Vagina (tissue), 2 donors: Measurements from ENCODE around the gene SMIM43. TPM values are rescaled to one million over a fixed set of nuclear protein-coding genes. Genes with fewer than 3 reads are reported as not detected.

ENCODE experiments used
- DNase-seq, 2 donors: peaks; one replicate each; pipeline ENCODE4 v3.0.0-alpha.2; 2017; ENCODE audit errors: extremely low spot score in 2 of 2
- H3K27ac ChIP-seq: fragments of 200-600 bp; sonication (generic); one replicate; pipeline ENCODE4 v1.5.1; 2019
- H3K27me3 ChIP-seq: fragments of 200-600 bp; sonication (generic); one replicate; pipeline ENCODE4 v1.5.1; 2019
- H3K36me3 ChIP-seq, 2 donors: fragments of 200-600 bp; sonication (generic); one replicate each; pipeline ENCODE4 v1.5.1; 2017 to 2019
- H3K4me1 ChIP-seq: fragments of 200-600 bp; sonication (generic); one replicate; pipeline ENCODE4 v1.5.1; 2019
- H3K4me3 ChIP-seq, 2 donors: fragments of 200-600 bp; sonication (generic); 1 replicate in 1 of 2; 2 replicates in 1 of 2; pipeline ENCODE4 v1.5.1; 2016 to 2019
- H3K9me3 ChIP-seq: fragments of 200-600 bp; sonication (generic); one replicate; pipeline ENCODE4 v1.5.1; 2019
- POLR2A ChIP-seq, 2 donors: fragments of 450-650 bp; IDR thresholded peaks; one replicate each; pipeline ENCODE4 v1.6.1; 2017; ENCODE audit warnings: antibody characterized with exemption in 2 of 2, mild to moderate bottlenecking in 2 of 2, moderate library complexity in 2 of 2
- POLR2AphosphoS5 ChIP-seq, 2 donors: sonication (generic); formaldehyde crosslinking; IDR thresholded peaks; one replicate each; pipeline ENCODE4 v1.9.0; 2017; ENCODE audit warnings: antibody characterized with exemption in 2 of 2, mild to moderate bottlenecking in 2 of 2, low read depth in 1 of 2; ENCODE audit not compliant: insufficient read depth in 1 of 2
- intact Hi-C: fragments of 100-400 bp; cut with DNase I; formaldehyde crosslinking; loops from one replicate; pipeline ENCODE4 v1.15.1; 2023
- total RNA-seq: library from RNA; depleted of rRNA; stranded (reverse); fragments of >200 nt; gene quantifications from one replicate; pipeline ENCODE4 v1.2.3, GENCODE V29; 2016
- TF ChIP-seq, protein P1 (sequence below), 3 experiments: fragments of 450-650 bp in 2 of 3; fragments of 200-600 bp in 1 of 3; sonication (generic) in 1 of 3; IDR thresholded peaks; one replicate each; pipeline ENCODE4 v1.5.1; 2017 to 2019; ENCODE audit warnings: antibody characterized with exemption in 3 of 3, mild to moderate bottlenecking in 2 of 3, moderate library complexity in 2 of 3

The SMIM43 gene
- total RNA-seq, 1 donor from 2014 or later = not detected

DNA sequence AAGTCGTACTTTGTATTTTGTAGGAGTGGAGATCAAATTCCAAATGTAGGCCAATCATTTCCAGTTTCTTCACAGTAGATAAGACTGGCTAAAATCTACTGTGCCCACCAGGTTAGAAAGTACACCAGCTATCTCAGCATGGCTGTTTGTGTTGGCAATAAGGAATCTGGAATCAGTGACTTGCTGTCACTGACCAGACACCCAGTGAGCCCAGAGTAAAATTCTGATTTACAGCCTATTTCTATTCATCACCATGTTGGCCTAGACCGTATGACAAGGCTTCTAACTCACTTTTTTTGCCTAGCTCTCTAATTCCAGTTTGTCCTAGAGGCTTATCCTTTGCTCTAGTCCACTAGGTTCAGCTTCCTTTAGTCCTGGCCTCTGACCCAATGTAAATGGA, 25.4 kb downstream of the SMIM43 start:
- no peak overlapping the region for H3K27ac ChIP-seq
- H3K9me3 ChIP-seq = no peaks in the 10 kb centered on the region
- no peak overlapping the region for H3K4me3 ChIP-seq
- no peak for TF ChIP-seq POLR2A (IDR thresholded peaks at IDR 0.05)
- TF ChIP-seq POLR2AphosphoS5 (IDR thresholded peaks at IDR 0.05; ENCODE audit: insufficient read depth in 1 of 2, low read depth in 1 of 2) = no peak
- TF ChIP-seq, protein P1, sequence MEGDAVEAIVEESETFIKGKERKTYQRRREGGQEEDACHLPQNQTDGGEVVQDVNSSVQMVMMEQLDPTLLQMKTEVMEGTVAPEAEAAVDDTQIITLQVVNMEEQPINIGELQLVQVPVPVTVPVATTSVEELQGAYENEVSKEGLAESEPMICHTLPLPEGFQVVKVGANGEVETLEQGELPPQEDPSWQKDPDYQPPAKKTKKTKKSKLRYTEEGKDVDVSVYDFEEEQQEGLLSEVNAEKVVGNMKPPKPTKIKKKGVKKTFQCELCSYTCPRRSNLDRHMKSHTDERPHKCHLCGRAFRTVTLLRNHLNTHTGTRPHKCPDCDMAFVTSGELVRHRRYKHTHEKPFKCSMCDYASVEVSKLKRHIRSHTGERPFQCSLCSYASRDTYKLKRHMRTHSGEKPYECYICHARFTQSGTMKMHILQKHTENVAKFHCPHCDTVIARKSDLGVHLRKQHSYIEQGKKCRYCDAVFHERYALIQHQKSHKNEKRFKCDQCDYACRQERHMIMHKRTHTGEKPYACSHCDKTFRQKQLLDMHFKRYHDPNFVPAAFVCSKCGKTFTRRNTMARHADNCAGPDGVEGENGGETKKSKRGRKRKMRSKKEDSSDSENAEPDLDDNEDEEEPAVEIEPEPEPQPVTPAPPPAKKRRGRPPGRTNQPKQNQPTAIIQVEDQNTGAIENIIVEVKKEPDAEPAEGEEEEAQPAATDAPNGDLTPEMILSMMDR (IDR thresholded peaks at IDR 0.05) = no peak
- intact Hi-C loops = no loop called here
- no peak for DNase-seq
- H3K27me3 ChIP-seq = no peaks in the 10 kb centered on the region
- no peaks in the 10 kb centered on the region for H3K36me3 ChIP-seq
- H3K4me1 ChIP-seq = no peaks in the 10 kb centered on the region

DNA sequence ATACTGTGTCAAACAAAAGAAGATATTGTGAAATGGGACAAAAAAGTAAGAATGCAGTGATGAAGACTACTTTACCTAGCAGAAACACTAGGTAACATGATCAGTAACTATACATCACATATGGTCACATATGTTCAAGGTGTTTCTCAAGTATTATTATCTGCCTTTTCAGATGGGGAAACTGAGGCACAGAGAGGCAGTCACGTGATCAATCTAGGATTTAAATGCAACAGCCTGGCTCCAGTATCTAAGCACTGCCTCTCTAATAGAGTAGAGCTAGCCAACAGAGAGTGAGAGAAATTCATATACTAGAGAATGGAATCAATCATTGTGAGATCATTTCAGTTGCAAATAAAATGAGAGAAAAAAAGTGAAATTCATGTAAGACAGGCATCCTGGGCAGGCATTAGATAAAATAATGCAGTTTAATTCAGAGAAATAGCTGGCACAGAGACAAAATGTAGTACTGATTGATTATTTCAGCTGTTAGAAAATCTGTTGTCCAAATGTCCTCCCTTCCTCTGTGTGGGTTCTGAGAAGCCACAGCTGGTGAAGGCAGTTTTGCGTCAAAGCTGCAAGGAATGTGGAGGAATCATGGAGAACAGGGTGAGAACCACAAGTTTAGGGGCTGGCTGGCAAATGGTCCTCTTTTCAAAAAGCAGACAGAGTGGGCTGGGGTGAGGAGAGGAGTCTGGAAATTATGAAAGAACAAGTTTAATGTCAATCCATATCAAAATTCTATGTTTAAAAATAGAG, 26.0 kb downstream of the SMIM43 start:
- no peaks in the 10 kb centered on the region for H3K27me3 ChIP-seq
- intact Hi-C loops = no loop called here
- H3K36me3 ChIP-seq = no peaks in the 10 kb centered on the region
- TF ChIP-seq POLR2A (IDR thresholded peaks at IDR 0.05) (no peak), POLR2AphosphoS5 (IDR thresholded peaks at IDR 0.05; ENCODE audit: insufficient read depth in 1 of 2, low read depth in 1 of 2) (no peak)
- TF ChIP-seq, protein P1 (IDR thresholded peaks at IDR 0.05) = no peak
- DNase-seq = no peak
- no peak overlapping the region for H3K27ac ChIP-seq
- H3K9me3 ChIP-seq = no peaks in the 10 kb centered on the region
- H3K4me1 ChIP-seq = no peaks in the 10 kb centered on the region
- H3K4me3 ChIP-seq = no peak overlapping the region

DNA sequence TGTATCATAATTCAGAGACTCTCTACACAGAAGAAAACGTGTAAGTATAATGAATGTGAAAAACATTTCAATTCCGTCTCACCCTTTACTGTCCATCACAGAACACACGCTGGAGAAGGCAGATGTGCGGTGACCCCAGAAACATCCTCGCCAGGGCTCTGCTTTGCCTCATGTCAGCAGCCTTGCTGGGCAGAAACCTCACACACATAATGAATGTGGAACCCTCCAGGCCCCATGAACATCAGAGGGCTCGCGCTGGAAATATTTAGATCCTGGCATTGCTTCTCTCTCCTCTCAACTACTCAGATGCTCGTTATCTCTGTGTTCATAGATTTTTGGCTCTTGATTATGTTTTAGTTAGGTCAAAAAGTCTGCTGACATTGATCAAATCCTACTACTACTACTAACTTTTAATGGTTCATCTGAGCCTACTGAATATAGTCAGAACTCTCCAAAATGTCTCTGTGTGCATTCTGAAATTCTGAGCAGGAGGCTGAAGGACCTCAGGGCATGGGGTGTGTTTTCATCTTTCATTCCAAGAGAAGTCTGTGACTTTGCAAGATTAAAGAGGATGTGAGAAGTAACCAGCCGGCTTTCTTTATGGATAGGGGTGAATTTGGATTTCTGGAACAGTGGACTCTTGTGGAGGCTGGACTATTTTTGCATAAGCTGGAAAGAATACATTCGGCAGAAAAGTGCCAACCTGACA, 27.0 kb downstream of the SMIM43 start:
- Histone ChIP-seq H3K4me3 (no peak overlapping the region), H3K27ac (no peak overlapping the region), H3K27me3 (no peaks in the 10 kb centered on the region), H3K9me3 (no peaks in the 10 kb centered on the region), H3K4me1 (no peaks in the 10 kb centered on the region), H3K36me3 (no peaks in the 10 kb centered on the region)
- TF ChIP-seq POLR2A (IDR thresholded peaks at IDR 0.05) (no peak), POLR2AphosphoS5 (IDR thresholded peaks at IDR 0.05; ENCODE audit: insufficient read depth in 1 of 2, low read depth in 1 of 2) (no peak)
- TF ChIP-seq, protein P1 (IDR thresholded peaks at IDR 0.05) = no peak
- intact Hi-C loops = no loop called here
- no peak for DNase-seq

DNA sequence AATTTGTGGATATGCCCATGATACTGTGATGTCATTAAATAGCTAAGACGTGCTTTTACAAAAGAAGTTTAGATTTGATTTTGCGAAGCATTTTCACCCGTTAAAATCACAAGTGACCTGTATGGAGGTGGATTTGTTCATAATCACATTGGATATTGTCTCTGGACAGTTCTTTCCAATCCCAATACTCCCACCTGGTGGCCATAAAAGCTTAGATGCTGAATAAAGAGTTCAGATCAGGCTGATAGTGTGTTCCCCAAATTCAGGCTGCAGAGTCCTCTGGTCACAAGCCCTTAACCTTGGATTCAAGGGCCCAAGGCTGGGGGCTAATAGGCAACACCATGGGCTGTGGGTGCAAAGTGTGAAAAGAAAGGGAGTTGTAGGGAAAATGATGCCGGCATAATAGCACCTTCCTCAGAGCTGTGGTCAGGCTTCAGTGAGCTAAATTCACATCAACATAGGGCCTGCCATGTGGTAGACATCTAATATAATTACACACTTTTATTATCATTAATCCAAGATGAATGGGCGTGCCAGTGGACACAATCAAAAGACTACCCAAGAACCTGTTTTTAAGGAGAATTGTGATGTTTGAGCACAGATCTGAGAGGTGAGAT, 28.1 kb downstream of the SMIM43 start:
- TF ChIP-seq POLR2AphosphoS5 (IDR thresholded peaks at IDR 0.05; ENCODE audit: insufficient read depth in 1 of 2, low read depth in 1 of 2) (no peak), POLR2A (IDR thresholded peaks at IDR 0.05) (no peak)
- TF ChIP-seq, protein P1 (IDR thresholded peaks at IDR 0.05) = no peak
- Histone ChIP-seq H3K9me3 (no peaks in the 10 kb centered on the region), H3K27me3 (no peaks in the 10 kb centered on the region), H3K4me1 (no peaks in the 10 kb centered on the region), H3K36me3 (no peaks in the 10 kb centered on the region), H3K27ac (no peak overlapping the region), H3K4me3 (no peak overlapping the region)
- no peak for DNase-seq
- intact Hi-C loops = no loop called here
